Measurements from ENCODE around the gene SGTA. TPM values are rescaled to one million over a fixed set of nuclear protein-coding genes. Genes with fewer than 3 reads are reported as not detected.

SGTA gene
- total RNA-seq, 1 donor, result 39.4 TPM

- H3K4me3 ChIP-seq (ENCODE audit: low read depth, low read length), result no peak overlapping the region
- TF ChIP-seq, protein P1, sequence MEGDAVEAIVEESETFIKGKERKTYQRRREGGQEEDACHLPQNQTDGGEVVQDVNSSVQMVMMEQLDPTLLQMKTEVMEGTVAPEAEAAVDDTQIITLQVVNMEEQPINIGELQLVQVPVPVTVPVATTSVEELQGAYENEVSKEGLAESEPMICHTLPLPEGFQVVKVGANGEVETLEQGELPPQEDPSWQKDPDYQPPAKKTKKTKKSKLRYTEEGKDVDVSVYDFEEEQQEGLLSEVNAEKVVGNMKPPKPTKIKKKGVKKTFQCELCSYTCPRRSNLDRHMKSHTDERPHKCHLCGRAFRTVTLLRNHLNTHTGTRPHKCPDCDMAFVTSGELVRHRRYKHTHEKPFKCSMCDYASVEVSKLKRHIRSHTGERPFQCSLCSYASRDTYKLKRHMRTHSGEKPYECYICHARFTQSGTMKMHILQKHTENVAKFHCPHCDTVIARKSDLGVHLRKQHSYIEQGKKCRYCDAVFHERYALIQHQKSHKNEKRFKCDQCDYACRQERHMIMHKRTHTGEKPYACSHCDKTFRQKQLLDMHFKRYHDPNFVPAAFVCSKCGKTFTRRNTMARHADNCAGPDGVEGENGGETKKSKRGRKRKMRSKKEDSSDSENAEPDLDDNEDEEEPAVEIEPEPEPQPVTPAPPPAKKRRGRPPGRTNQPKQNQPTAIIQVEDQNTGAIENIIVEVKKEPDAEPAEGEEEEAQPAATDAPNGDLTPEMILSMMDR (IDR thresholded peaks at IDR 0.05; ENCODE audit: insufficient read depth, low read length), result no peak
- no peak for DNase-seq (ENCODE audit: low read depth)
Observed at GRCh38 chr19:2777952-2778683, 5.0 kb downstream of the SGTA start.

DNA sequence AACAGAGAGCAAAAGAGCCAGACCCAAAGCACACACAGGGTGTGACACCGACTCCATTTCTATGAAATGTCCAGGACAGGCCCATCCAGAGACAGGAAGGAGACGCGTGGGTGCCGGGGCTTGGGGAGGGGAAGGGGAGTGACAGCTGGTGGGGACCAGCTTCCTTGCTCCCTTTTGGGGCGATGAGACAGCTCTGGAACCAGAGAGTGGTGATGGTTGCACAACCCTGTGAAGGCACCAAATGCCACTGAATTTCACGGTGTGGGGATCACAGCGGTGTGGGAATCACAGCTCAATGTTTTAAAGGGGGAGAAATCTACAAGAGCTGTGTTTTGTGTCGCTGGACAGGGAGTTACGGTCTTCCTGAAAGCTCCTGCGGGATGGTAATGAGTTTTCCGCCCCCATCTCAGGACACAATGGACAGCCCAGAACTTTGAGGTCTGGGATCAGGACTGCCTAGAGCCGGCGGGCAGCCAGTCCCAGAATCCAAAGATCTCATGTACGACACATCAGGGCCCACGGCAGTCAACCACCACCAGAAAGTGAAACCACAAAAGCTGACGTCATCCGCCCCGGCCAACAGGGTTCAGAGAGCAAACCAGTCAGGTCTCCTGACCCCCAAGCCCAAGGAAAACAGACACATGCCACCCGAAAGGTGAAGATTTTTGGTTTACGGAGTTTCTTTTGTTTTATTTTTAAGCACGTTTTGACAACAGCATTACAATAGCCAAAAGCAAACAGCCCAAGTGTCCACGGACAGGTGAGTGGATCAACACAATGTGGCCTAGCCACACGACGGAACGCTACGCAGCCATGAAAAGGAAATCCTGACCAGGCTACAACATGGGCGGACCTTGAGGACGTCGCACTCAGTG lies 7.3 kb downstream of the SGTA start:
- no peak for DNase-seq (ENCODE audit: low read depth)
- no peak overlapping the region for H3K4me3 ChIP-seq (ENCODE audit: low read depth, low read length)

DNA sequence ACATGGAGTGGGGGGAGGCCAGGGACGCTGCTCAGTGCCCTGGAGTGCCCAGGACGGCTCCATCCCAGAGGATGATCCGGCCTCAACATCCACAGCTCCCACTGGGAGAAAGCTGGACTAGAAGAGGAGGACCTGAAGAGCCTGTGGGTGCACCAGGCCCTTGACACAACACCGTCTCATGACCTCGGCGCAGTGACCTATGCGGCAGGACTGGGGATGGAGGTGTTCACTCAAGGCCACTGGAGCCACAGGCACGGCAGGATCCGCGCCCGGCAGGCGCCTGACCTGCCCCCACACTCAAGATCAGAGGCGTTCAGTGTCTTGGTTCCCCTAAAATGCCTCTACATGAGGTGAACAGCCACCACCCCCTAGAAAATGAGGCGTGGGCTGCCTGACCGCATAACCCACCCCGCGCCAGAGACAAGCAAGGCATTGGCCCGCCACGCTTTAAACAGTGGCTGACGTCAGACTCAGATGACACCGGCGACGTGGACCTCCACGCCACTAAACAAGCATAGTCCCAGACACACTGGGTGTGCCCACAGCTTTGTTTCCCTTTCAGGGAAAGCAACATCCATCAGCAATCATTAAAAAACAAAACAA lies 8.0 kb downstream of the SGTA start:
- no peak for DNase-seq (ENCODE audit: low read depth)
- TF ChIP-seq, protein P1 (IDR thresholded peaks at IDR 0.05; ENCODE audit: insufficient read depth, low read length), result no peak
- no peak overlapping the region for H3K4me3 ChIP-seq (ENCODE audit: low read depth, low read length)

More for the DNA sequence above, 7.3 kb downstream of the SGTA start:
- TF ChIP-seq, protein P1 (IDR thresholded peaks at IDR 0.05; ENCODE audit: insufficient read depth, low read length), result no peak

GRCh38 chr19:2774083-2774679 lies 8.9 kb downstream of the SGTA start:
- no peak for DNase-seq (ENCODE audit: low read depth)
- no peak overlapping the region for H3K4me3 ChIP-seq (ENCODE audit: low read depth, low read length)
- TF ChIP-seq, protein P1 (IDR thresholded peaks at IDR 0.05; ENCODE audit: insufficient read depth, low read length), result no peak

- peak; percentile 10 for DNase-seq (ENCODE audit: low read depth)
- H3K4me3 ChIP-seq (ENCODE audit: low read depth, low read length), result no peak overlapping the region
- TF ChIP-seq, protein P1 (IDR thresholded peaks at IDR 0.05; ENCODE audit: insufficient read depth, low read length), result no peak
Observed at GRCh38 chr19:2771786-2772674, 11.0 kb downstream of the SGTA start.
